Measurements from ENCODE around the gene NACA. TPM values are rescaled to one million over a fixed set of nuclear protein-coding genes. Genes with fewer than 3 reads are reported as not detected.

NACA gene
- total and polyA plus RNA-seq, 2 of the 13 experiments (the other 11 are each of a cell fraction or from before 2014, with no cell fraction given): 799 to 1,700 TPM

DNA sequence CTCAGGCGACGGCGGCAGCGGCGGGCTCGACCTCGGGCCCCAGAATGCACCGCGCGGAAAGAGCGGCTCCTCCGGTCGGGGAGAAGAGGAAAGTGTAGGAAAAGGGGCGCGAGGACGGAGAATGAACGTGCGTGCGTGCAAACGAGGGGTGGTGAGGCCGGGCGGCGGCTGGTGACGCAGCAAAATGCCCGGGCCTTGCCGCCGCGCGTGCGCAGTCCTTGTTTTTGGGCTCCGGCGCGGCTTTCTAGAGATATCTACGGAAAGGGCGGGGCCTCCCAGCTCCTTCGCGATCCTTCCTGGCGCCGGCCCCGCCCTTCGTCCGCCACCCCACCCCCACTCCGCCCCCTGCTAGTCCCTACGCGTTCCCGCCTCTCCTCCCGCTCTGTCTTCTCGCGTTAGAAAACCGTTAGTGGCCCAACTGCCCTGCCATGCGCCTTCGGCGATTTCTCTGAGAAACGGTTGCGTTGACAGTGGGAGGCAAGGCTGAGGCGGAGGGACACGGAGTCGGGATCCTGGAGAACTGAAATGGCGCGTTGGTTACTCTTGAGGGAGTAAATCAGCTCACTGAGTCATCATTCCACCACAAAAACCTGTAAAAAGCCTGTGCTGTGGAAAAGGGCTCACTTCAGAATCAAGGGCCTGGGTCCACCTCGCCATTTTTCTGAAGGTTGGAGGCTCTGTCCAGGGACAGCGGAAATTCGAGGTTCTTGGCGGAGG, 36.8 kb downstream of the NACA start, which contains the start of gene PTGES3 (continued):
- peak; percentile 98 for TF ChIP-seq ZSCAN9 (CRISPR knock-in tag; IDR thresholded peaks at IDR 0.05; ENCODE audit: borderline replicate concordance)
- peak; percentile 43; the same call in 1 of the 2 replicates for TF ChIP-seq ELF1 (CRISPR knock-in tag; IDR thresholded peaks at IDR 0.05)
- peak; percentile 95 for TF ChIP-seq SPEN (CRISPR knock-in tag; IDR thresholded peaks at IDR 0.05; ENCODE audit: low read depth)
- 0 out of 2 replicates have a peak, but pooled peaks have one; percentile 6 for TF ChIP-seq RARA (CRISPR knock-in tag; IDR thresholded peaks at IDR 0.05)
- TF ChIP-seq ZNF350 (CRISPR knock-in tag; IDR thresholded peaks at IDR 0.05; ENCODE audit: borderline replicate concordance, low read depth): peak; percentile 77; the same call in 1 of the 2 replicates
- no peak for TF ChIP-seq EEA1 (CRISPR knock-in tag; IDR thresholded peaks at IDR 0.05; ENCODE audit: borderline replicate concordance)
- TF ChIP-seq ZBTB1 (CRISPR knock-in tag; IDR thresholded peaks at IDR 0.05; ENCODE audit: borderline replicate concordance): no peak
- TF ChIP-seq HMG20B (CRISPR knock-in tag; conservative IDR thresholded peaks at IDR 0.05): peak; percentile 21; the same call in 1 of the 2 replicates
- TF ChIP-seq, protein P1, sequence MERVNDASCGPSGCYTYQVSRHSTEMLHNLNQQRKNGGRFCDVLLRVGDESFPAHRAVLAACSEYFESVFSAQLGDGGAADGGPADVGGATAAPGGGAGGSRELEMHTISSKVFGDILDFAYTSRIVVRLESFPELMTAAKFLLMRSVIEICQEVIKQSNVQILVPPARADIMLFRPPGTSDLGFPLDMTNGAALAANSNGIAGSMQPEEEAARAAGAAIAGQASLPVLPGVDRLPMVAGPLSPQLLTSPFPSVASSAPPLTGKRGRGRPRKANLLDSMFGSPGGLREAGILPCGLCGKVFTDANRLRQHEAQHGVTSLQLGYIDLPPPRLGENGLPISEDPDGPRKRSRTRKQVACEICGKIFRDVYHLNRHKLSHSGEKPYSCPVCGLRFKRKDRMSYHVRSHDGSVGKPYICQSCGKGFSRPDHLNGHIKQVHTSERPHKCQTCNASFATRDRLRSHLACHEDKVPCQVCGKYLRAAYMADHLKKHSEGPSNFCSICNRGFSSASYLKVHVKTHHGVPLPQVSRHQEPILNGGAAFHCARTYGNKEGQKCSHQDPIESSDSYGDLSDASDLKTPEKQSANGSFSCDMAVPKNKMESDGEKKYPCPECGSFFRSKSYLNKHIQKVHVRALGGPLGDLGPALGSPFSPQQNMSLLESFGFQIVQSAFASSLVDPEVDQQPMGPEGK (CRISPR knock-in tag; IDR thresholded peaks at IDR 0.05): peak; percentile 69
- peak; percentile 78 for TF ChIP-seq ZNF564 (CRISPR knock-in tag; IDR thresholded peaks at IDR 0.05)
- no peak for TF ChIP-seq FOXP1 (IDR thresholded peaks at IDR 0.05)
- no peak; the same call in 1 of the 2 replicates for TF ChIP-seq FOXP1 (CRISPR knock-in tag; IDR thresholded peaks at IDR 0.05)
- TF ChIP-seq XRCC5 (optimal IDR thresholded peaks at IDR 0.05; ENCODE audit: low read length): peak; percentile 1
- TF ChIP-seq RARG (CRISPR knock-in tag; IDR thresholded peaks at IDR 0.05; ENCODE audit: low read depth): no peak
- peak; percentile 98 for TF ChIP-seq ERF (CRISPR knock-in tag; IDR thresholded peaks at IDR 0.05)
- 0 out of 2 replicates have a peak, but pooled peaks have one; percentile 66 for TF ChIP-seq JUNB (CRISPR knock-in tag; IDR thresholded peaks at IDR 0.05; ENCODE audit: borderline replicate concordance)
- TF ChIP-seq CC2D1A (CRISPR knock-in tag; IDR thresholded peaks at IDR 0.05): no peak
- peak; percentile 85 for TF ChIP-seq KMT2A (CRISPR knock-in tag; IDR thresholded peaks at IDR 0.05)
- TF ChIP-seq ZNF577 (CRISPR knock-in tag; IDR thresholded peaks at IDR 0.05; ENCODE audit: borderline replicate concordance, low read depth): 0 out of 2 replicates have a peak, but pooled peaks have one; percentile 30
- no peak for TF ChIP-seq ATRX (CRISPR knock-in tag; IDR thresholded peaks at IDR 0.05; ENCODE audit: borderline replicate concordance)
- TF ChIP-seq SRSF9 (IDR thresholded peaks at IDR 0.05; ENCODE audit: borderline replicate concordance, insufficient read depth, low read depth, low read length, poor library complexity, severe bottlenecking): no peak
- TF ChIP-seq MED1 (CRISPR knock-in tag; IDR thresholded peaks at IDR 0.05): peak; percentile 84
- TF ChIP-seq SRSF1 (optimal IDR thresholded peaks at IDR 0.05; ENCODE audit: low read depth, low read length): no peak
- TF ChIP-seq KDM1A (CRISPR knock-in tag; IDR thresholded peaks at IDR 0.05): 0 out of 2 replicates have a peak, but pooled peaks have one; percentile 9
- no peak for TF ChIP-seq NFRKB (IDR thresholded peaks at IDR 0.05)
- peak; percentile 65; the same call in 1 of the 2 replicates for TF ChIP-seq ZSCAN12 (CRISPR knock-in tag; IDR thresholded peaks at IDR 0.05)
- TF ChIP-seq, protein P2, sequence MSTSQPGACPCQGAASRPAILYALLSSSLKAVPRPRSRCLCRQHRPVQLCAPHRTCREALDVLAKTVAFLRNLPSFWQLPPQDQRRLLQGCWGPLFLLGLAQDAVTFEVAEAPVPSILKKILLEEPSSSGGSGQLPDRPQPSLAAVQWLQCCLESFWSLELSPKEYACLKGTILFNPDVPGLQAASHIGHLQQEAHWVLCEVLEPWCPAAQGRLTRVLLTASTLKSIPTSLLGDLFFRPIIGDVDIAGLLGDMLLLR (CRISPR knock-in tag; IDR thresholded peaks at IDR 0.05): peak; percentile 75; the same call in 1 of the 2 replicates
- TF ChIP-seq, protein P3, sequence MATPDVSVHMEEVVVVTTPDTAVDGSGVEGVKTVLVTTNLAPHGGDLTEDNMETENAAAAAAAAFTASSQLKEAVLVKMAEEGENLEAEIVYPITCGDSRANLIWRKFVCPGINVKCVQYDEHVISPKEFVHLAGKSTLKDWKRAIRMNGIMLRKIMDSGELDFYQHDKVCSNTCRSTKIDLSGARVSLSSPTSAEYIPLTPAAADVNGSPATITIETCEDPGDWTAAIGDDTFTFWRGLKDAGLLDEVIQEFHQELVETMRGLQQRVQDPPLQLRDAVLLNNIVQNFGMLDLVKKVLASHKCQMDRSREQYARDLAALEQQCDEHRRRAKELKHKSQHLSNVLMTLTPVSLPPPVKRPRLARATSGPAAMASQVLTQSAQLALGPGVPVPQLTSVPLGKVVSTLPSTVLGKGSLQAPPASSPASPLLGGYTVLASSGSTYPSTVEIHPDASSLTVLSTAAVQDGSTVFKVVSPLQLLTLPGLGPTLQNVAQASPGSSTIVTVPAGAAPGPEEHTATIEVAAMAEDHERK (CRISPR knock-in tag; IDR thresholded peaks at IDR 0.05; ENCODE audit: low read depth): peak; percentile 84
- peak; percentile 85; the same call in 1 of the 2 replicates for TF ChIP-seq ZNF180 (CRISPR knock-in tag; IDR thresholded peaks at IDR 0.05; ENCODE audit: borderline replicate concordance, low read depth)
